PC-9 (cell line): ENCODE measurements around the gene ANKRD6.
"Not testable (repeated sequence)": the region's sequence is repeated elsewhere in the genome, so short reads cannot be mapped to it uniquely, and the experiment has no call there.

Source experiments
- CTCF ChIP-seq: fragments of 200-600 bp; sonication (generic); conservative IDR thresholded peaks from 2 replicates; pipeline ENCODE4 v1.6.1; 2017; ENCODE audit warnings: mixed run types, antibody characterized with exemption, mild to moderate bottlenecking, moderate library complexity
- EZH2 ChIP-seq: fragments of 200-600 bp; sonication (generic); IDR thresholded peaks from 2 replicates; pipeline ENCODE4 v1.8.0; 2017; ENCODE audit warnings: antibody characterized with exemption, low read depth

- not testable (repeated sequence) for TF ChIP-seq CTCF, EZH2
These were observed 208.6 kb downstream of the ANKRD6 start for GRCh38 chr6:89641581-89641980.
